ENCODE data around the gene GSTM5.
A peak's percentile ranks its signal among the peaks of the same experiment; 100 is the strongest.
"Not testable (repeated sequence)": the region's sequence is repeated elsewhere in the genome, so short reads cannot be mapped to it uniquely, and the experiment has no call there.

The GSTM5 gene

GRCh38 chr1:109732390-109732881, 20.4 kb downstream of the GSTM5 start:
- no peak for DNase-seq

GRCh38 chr1:109733236-109733870, 21.3 kb downstream of the GSTM5 start:
- no peak for DNase-seq

- DNase-seq, result peak; percentile 70
Observed at GRCh38 chr1:109739738-109740614, 27.9 kb downstream of the GSTM5 start.

GRCh38 chr1:109740615-109741373, 28.7 kb downstream of the GSTM5 start, which contains the start of gene GSTM3:
GSTM3 (minus strand) TSS chr1:109741038; CDS start chr1:109740287, 751 bp downstream.
- no peak for DNase-seq

- DNase-seq, result not testable (repeated sequence)
Observed at GRCh38 chr1:109748311-109748710, 36.3 kb downstream of the GSTM5 start.

- DNase-seq, result no peak
Observed at GRCh38 chr1:109749221-109749620, 37.2 kb downstream of the GSTM5 start.

- DNase-seq, result no peak
Observed at GRCh38 chr1:109750241-109750882, 38.3 kb downstream of the GSTM5 start.

GRCh38 chr1:109750920-109751319, 38.9 kb downstream of the GSTM5 start:
- no peak for DNase-seq

GRCh38 chr1:109751531-109752260, 39.6 kb downstream of the GSTM5 start:
- no peak for DNase-seq

GRCh38 chr1:109754738-109755137, 42.7 kb downstream of the GSTM5 start:
- no peak for DNase-seq

- DNase-seq, result not testable (repeated sequence)
Observed at GRCh38 chr1:109756325-109756724, 44.3 kb downstream of the GSTM5 start.

- no peak for DNase-seq
Observed at GRCh38 chr1:109756848-109757521, 44.9 kb downstream of the GSTM5 start.

GRCh38 chr1:109757936-109758786, 46.1 kb downstream of the GSTM5 start:
- DNase-seq, result no peak

GRCh38 chr1:109759513-109760334, 47.7 kb downstream of the GSTM5 start:
- no peak for DNase-seq

- no peak for DNase-seq
Observed at GRCh38 chr1:109760581-109761226, 48.7 kb downstream of the GSTM5 start.

- no peak for DNase-seq
Observed at GRCh38 chr1:109761227-109762038, 49.4 kb downstream of the GSTM5 start.

- DNase-seq, result no peak
Observed at GRCh38 chr1:109762039-109762585, 50.1 kb downstream of the GSTM5 start.

Data from NCI-H2227 treated with DMSO at 0.1 percent for 48 hours (cell line).